Neural cell (in vitro differentiated cells): ENCODE measurements around the gene HEXIM2.

ENCODE experiments used
- EP300 ChIP-seq: fragments of 450-650 bp; conservative IDR thresholded peaks from 2 replicates; pipeline ENCODE4 v1.6.1; 2014; ENCODE audit warnings: antibody characterized with exemption, mild to moderate bottlenecking, moderate library complexity; ENCODE audit not compliant: poor library complexity, severe bottlenecking
- TF ChIP-seq, protein P1 (sequence below): IDR thresholded peaks from 2 replicates; pipeline ENCODE4 v1.6.1; 2012; ENCODE audit warnings: borderline replicate concordance

GRCh38 chr17:45218895-45219661 is 57.4 kb downstream of the HEXIM2 start:
- TF ChIP-seq EP300 = no peak
- TF ChIP-seq, protein P1, sequence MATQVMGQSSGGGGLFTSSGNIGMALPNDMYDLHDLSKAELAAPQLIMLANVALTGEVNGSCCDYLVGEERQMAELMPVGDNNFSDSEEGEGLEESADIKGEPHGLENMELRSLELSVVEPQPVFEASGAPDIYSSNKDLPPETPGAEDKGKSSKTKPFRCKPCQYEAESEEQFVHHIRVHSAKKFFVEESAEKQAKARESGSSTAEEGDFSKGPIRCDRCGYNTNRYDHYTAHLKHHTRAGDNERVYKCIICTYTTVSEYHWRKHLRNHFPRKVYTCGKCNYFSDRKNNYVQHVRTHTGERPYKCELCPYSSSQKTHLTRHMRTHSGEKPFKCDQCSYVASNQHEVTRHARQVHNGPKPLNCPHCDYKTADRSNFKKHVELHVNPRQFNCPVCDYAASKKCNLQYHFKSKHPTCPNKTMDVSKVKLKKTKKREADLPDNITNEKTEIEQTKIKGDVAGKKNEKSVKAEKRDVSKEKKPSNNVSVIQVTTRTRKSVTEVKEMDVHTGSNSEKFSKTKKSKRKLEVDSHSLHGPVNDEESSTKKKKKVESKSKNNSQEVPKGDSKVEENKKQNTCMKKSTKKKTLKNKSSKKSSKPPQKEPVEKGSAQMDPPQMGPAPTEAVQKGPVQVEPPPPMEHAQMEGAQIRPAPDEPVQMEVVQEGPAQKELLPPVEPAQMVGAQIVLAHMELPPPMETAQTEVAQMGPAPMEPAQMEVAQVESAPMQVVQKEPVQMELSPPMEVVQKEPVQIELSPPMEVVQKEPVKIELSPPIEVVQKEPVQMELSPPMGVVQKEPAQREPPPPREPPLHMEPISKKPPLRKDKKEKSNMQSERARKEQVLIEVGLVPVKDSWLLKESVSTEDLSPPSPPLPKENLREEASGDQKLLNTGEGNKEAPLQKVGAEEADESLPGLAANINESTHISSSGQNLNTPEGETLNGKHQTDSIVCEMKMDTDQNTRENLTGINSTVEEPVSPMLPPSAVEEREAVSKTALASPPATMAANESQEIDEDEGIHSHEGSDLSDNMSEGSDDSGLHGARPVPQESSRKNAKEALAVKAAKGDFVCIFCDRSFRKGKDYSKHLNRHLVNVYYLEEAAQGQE = no peak
